Testis (tissue), 2 donors: ENCODE measurements around the gene EVI5.

ENCODE experiments used
- CTCF ChIP-seq, 3 experiments: fragments of 450-650 bp in 2 of 3; fragments of 200-600 bp in 1 of 3; sonication (generic) in 1 of 3; IDR thresholded peaks; one replicate each; pipeline ENCODE4 v1.5.1; 2016 to 2019; ENCODE audit warnings: antibody characterized with exemption in 3 of 3, mild to moderate bottlenecking in 2 of 3, moderate library complexity in 1 of 3
- POLR2A ChIP-seq: fragments of 450-650 bp; IDR thresholded peaks from one replicate; pipeline ENCODE4 v1.6.1; 2017; ENCODE audit warnings: antibody characterized with exemption, mild to moderate bottlenecking, moderate library complexity

- TF ChIP-seq CTCF (IDR thresholded peaks at IDR 0.05) (no peak), POLR2A (no peak)
Observed at GRCh38 chr1:92709738-92710137, 75.2 kb downstream of the EVI5 start.
